HG02763 (cell line): ENCODE data around the gene CBX3.
"Not testable (repeated sequence)": the region's sequence is repeated elsewhere in the genome, so short reads cannot be mapped to it uniquely, and the experiment has no call there.

Experiments used
- ATAC-seq: cut with Tn5 transposase; IDR thresholded peaks from one replicate; pipeline ENCODE4 v1.9.1; 2021; ENCODE audit warnings: mild to moderate bottlenecking, moderate library complexity; ENCODE audit not compliant: unreplicated experiment

CBX3 gene

DNA sequence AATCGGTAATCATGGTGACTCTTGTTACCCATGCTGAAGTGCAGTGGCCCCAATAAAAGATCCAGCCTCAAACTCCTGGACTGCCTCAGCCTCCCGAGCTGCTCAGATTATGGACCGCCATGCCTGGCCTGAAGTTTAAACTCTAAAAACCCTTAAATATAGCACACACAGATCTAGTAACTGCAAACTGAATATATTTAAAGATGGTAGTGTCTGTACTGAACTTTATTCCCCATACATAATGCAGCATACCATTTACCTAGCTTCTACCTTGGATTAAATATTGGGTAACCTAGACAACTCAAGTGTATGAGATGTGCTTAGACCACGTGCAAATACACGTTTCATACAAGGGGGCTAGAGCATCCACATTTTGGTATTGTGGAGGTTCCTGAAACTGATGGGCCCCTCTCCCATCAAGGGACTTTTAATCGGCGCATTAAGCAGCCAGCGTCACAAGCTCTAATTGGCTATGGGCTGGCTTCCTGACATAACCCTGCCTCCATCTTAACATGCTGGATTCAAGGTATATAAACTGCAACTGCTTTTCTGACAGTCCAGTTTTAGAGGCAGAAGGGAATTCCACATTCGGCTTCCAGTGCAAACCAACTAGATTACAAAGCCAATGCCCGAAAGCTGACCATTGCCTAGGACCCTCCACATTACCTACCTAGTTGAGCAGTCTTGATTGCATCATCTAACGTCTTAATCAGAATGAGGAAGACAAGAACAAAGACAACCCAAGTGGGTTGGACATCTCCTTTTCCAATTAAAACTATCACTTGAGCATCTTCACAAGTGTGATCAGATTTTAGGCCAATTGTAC lies 14.0 kb upstream of the CBX3 start:
- ATAC-seq: no peak

GRCh38 chr7:26188206-26188956 lies 13.2 kb upstream of the CBX3 start:
- ATAC-seq: no peak

GRCh38 chr7:26188957-26189541 lies 12.5 kb upstream of the CBX3 start:
- no peak for ATAC-seq

DNA sequence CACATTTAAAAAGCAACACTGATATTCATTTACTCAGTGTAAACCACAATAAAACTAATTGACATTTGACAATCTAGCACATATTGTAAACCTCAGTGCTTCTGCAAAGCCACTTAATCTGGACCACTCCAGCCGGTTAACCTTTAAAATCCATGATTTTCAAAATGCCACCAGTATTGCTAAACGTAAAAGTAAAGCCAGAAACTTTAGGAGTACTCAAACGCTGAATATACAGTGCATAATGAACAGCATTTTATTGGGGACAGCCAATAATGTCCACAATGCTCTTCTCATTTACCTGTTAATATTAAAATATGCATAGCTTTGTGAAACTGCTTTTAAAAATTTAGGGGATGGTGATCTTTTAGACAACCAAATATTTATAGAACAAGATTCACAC lies 11.8 kb upstream of the CBX3 start:
- ATAC-seq: no peak

DNA sequence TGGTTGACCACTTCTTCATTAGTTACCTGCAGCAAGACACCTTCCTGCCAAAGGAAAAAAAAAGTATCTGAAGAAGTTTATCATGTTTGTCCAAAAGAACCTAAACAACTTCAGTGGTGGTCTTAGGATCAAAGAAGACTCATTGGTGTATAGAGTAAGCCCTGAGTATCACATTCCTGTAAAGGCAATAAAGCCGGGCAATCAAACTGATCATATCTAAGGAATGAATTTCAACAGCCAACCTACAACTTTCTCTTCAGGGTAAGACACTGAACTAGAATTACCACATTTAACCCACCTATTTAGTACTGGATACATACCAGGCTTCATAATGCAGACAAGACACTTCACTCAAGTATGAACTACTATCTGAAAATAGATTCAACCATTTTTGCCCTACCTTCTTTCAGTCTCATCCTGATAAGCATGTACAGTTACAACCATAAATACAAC lies 11.1 kb upstream of the CBX3 start:
- ATAC-seq: no peak

DNA sequence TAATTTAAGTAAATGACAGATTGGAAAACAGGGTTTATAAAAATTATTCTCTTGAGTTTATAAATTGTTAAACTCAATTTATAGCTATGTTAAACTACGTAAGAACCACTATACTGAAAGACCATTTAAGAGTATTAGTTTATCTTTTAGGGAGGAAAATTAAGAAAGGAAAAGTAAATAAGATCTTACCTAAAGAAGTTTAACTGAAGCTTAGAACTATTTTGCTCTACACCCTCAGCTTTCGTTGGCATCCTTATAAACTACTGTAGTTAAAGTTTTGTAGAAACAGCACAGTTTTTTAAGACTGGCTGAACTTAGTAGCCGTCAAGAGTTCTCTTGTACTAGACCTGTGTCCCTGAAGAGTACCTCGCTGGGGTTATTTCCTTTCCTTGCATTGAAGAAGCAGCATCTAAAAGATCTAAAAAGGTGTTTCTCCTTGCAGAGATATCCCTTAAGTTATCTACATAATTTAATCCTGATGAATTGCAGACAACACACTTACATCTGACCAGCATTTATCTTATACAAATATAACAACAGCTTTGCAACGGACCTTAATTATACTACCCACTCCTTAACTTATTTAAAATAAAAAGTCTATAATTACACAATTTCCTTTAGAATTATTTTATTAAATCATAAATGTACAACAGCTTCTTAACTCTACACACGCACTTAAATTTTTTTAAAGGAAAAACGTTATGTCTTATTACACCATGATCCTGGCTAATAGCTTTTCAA lies 10.1 kb upstream of the CBX3 start:
- no peak for ATAC-seq

DNA sequence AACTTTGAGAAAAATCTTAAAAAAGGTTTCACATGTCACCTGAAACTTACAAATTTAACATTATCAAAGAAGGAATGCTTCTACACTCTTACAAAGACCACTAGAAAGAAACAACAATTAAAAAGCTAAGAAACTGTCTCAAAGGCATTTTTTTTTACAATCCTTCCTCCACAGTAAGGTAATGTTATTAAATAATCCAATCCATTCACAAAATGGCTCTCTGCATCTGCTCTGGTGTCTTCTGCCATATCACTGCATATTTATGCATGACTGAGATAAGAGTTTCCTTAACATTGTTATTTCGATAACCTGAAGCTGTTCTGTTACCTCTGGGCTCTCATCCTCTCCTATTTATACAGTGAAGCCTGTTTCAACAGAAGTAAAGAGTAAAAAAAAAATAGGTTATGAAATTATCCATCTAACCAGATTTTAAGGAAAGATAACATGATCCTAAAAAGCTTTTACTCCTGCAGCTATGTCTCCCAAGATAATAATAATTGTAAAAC lies 9.5 kb upstream of the CBX3 start:
- ATAC-seq: no peak

- ATAC-seq: no peak
Observed at GRCh38 chr7:26192485-26193087, 9.0 kb upstream of the CBX3 start.

DNA sequence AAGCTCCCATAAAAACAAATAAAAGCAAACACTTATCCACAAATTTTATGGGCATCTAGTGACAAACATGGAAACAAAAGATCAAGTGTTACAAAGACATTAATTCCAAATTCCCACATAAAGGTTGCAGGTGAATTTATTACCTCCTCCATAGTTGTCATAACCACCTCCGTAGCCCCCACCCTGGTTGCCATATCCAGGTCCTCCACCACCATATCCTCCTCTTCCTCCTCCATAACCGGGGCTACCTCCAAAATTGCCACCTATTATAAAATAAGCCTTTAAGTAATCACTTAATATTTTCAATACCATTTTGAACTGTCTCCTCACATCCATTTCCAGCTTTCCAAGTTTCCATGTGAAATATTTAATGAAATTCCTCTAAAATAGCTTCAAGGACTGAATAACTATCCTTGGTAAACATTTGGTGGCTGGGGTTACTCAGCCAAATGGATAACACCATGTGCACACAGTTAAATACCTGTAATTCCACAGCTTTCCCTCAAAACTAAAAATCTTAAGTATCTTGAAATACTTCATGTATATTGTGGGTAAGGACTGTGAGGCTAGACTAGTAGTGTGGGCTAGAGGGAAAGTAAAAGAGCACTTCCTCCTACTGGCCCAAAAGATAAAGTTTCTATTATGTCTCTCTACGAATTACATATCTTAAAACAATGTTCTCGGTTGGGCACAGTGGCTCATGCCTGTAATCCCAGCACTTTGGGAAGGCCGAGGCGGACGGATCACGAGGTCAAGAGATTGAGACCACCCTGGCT lies 7.9 kb upstream of the CBX3 start:
- ATAC-seq: no peak

DNA sequence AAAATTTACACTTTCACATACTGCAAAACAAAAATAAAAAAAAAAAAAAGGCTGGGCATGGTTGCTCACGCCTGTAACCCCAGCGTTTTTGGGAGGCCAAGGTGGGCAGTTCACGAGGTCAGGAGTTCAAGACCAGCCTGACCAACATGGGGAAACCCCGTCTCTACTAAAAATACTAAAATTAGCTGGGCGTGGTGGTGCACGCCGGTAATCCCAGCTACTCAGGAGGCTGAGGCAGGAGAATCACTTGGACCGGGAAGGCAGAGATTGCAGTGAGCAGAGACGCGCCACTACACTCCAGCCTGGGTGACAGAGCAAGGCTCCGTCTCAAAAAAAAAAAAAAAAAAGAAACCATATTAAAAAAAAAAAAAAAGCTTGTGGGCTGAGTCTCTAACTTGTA lies 6.8 kb upstream of the CBX3 start:
- not testable (repeated sequence) for ATAC-seq

- no peak for ATAC-seq
Observed at GRCh38 chr7:26195182-26195581, 6.4 kb upstream of the CBX3 start.

DNA sequence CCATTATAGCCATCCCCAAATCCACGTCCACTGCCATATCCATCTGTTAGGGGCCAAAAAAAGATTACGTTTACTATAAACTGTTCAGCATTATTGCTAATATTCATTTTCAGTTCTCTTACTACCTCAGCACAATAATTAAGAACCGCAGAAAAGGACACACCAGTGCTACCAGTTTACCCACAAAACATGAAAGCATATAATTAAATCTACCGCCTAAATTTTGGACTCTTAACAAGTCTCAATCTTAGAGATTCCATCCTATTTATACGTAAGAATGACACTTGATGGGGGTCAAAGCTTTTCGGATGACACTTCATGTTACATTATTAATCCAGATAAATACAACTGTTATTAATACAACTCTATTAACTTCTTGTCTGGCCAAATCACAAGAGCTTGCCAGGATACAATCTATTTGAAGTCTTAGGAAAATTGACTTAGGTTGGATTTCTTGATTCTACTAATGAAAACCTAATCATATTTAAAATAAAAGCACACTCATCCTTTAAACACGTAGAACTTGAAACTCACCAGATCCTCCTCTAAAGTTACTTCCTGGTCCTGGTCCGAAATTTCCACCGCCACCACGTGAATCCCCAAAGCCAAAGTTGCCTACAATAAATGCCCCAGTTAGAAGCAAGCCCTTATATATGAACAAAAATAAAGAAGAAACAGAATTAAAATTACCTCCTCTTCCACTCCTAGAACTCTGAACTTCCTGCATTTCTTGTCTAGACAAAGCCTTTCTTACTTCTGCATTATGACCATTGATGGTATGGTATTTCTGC lies 5.5 kb upstream of the CBX3 start:
- no peak for ATAC-seq

- ATAC-seq: no peak
Observed at GRCh38 chr7:26197153-26198115, 4.1 kb upstream of the CBX3 start.

GRCh38 chr7:26198133-26198780 lies 3.3 kb upstream of the CBX3 start:
- no peak for ATAC-seq

DNA sequence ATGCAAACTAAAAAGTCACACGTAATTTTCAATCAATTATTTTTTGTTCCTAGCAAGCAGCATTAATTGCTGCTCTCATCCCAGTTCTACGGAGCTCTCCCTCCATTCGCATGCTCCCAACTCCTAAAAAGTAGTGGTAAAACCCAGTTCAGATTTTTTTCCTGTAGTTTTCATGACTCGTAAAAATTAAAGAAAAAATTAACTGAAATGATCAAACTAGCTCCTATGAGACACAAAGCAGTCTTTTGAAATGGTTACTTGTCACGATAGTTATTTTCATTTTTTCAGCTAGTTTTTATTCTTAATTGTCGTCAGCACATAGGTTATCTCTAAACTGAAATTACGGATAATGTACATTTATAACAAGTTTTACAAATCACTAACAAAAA lies 2.8 kb upstream of the CBX3 start:
- ATAC-seq: no peak

GRCh38 chr7:26199301-26200037 lies 2.1 kb upstream of the CBX3 start:
- no peak for ATAC-seq

- no peak for ATAC-seq
Observed at GRCh38 chr7:26200038-26200443, 1.5 kb upstream of the CBX3 start.
